Suprapubic skin (tissue), 4 donors: ENCODE results near the gene BRINP3. TPM values are rescaled to one million over a fixed set of nuclear protein-coding genes. Genes with fewer than 3 reads are reported as not detected.

Source experiments
- DNase-seq, 2 donors: peaks; one replicate each; pipeline ENCODE4 v3.0.0-alpha.2; 2019; ENCODE audit warnings: low spot score in 2 of 2
- H3K27ac ChIP-seq: fragments of 200-600 bp; sonication (generic); one replicate; pipeline ENCODE4 v1.5.1; 2019
- H3K27me3 ChIP-seq: fragments of 200-600 bp; sonication (generic); one replicate; pipeline ENCODE4 v1.5.1; 2019
- H3K36me3 ChIP-seq: fragments of 200-600 bp; sonication (generic); one replicate; pipeline ENCODE4 v1.5.1; 2019
- H3K4me1 ChIP-seq: fragments of 200-600 bp; sonication (generic); one replicate; pipeline ENCODE4 v1.5.1; 2019
- H3K4me3 ChIP-seq: fragments of 200-600 bp; sonication (generic); one replicate; pipeline ENCODE4 v1.5.1; 2019; ENCODE audit warnings: mild to moderate bottlenecking
- H3K9me3 ChIP-seq: fragments of 200-600 bp; sonication (generic); one replicate; pipeline ENCODE4 v1.5.1; 2019
- CTCF ChIP-seq, 2 donors: fragments of 200-600 bp in 1 of 2; fragments of 450-650 bp in 1 of 2; sonication (generic) in 1 of 2; IDR thresholded peaks; one replicate each; pipeline ENCODE4 v1.5.1; 2016 to 2019; ENCODE audit warnings: antibody characterized with exemption in 2 of 2, mild to moderate bottlenecking in 1 of 2, moderate library complexity in 1 of 2
- EP300 ChIP-seq: sonication (generic); formaldehyde crosslinking; IDR thresholded peaks from one replicate; pipeline ENCODE4 v1.6.1; 2017; ENCODE audit warnings: antibody characterized with exemption
- POLR2A ChIP-seq, 2 donors: fragments of 450-650 bp; IDR thresholded peaks; one replicate each; pipeline ENCODE4 v1.6.1; 2017; ENCODE audit warnings: antibody characterized with exemption in 2 of 2, mild to moderate bottlenecking in 2 of 2, moderate library complexity in 2 of 2
- POLR2AphosphoS5 ChIP-seq, 3 donors: sonication (generic); formaldehyde crosslinking; IDR thresholded peaks; one replicate each; pipeline ENCODE4 v1.6.1; 2017; ENCODE audit warnings: antibody characterized with exemption in 3 of 3
- WGBS: methylation state at CpG from one replicate; pipeline ENCODE4 v1.1.5; 2018; 5-methylcytosine and 5-hydroxymethylcytosine counted together
- total RNA-seq, 4 donors: library from RNA; depleted of rRNA; stranded (reverse); fragments of >200 nt; gene quantifications; one replicate each; pipeline ENCODE4 v1.1.0, GENCODE V29; 2016

BRINP3 gene
- total RNA-seq, 4 donors from 2014 or later: 0.13 to 0.53 TPM; not detected in 2

GRCh38 chr1:190177555-190177954, 300.1 kb downstream of the BRINP3 start:
- Histone ChIP-seq H3K4me3 (no peak overlapping the region), H3K36me3 (no peaks in the 10 kb centered on the region), H3K9me3 (no peaks in the 10 kb centered on the region), H3K27ac (no peak overlapping the region), H3K27me3 (no peaks in the 10 kb centered on the region), H3K4me1 (no peaks in the 10 kb centered on the region)
- no peak for TF ChIP-seq CTCF (IDR thresholded peaks at IDR 0.05)
- no peak for TF ChIP-seq POLR2A (IDR thresholded peaks at IDR 0.05)
- no peak for DNase-seq
- 81% methylated on average over 2 of the region's 2 CpGs for WGBS

- TF ChIP-seq EP300 (no peak), CTCF (IDR thresholded peaks at IDR 0.05) (no peak), POLR2A (IDR thresholded peaks at IDR 0.05) (no peak), POLR2AphosphoS5 (IDR thresholded peaks at IDR 0.05) (no peak)
- H3K9me3 ChIP-seq: no peaks in the 10 kb centered on the region
- H3K4me3 ChIP-seq: no peak overlapping the region
- H3K4me1 ChIP-seq: no peaks in the 10 kb centered on the region
- no peak overlapping the region for H3K27ac ChIP-seq
- H3K27me3 ChIP-seq: no peaks in the 10 kb centered on the region
- no peaks in the 10 kb centered on the region for H3K36me3 ChIP-seq
- DNase-seq: no peak
Measured at GRCh38 chr1:190176776-190177175, 300.9 kb downstream of the BRINP3 start.

GRCh38 chr1:190175320-190175719, 302.3 kb downstream of the BRINP3 start:
- no peaks in the 10 kb centered on the region for H3K9me3 ChIP-seq
- TF ChIP-seq EP300 (no peak), POLR2AphosphoS5 (IDR thresholded peaks at IDR 0.05) (no peak)
- H3K4me1 ChIP-seq: no peaks in the 10 kb centered on the region
- H3K27ac ChIP-seq: no peak overlapping the region
- WGBS: 63% methylated on average over 3 of the region's 3 CpGs
- no peaks in the 10 kb centered on the region for H3K36me3 ChIP-seq
- no peak for DNase-seq
- H3K27me3 ChIP-seq: no peaks in the 10 kb centered on the region
- H3K4me3 ChIP-seq: no peak overlapping the region

- H3K4me3 ChIP-seq: no peak overlapping the region
- no peak for DNase-seq
- TF ChIP-seq CTCF (IDR thresholded peaks at IDR 0.05) (no peak), POLR2AphosphoS5 (IDR thresholded peaks at IDR 0.05) (no peak), POLR2A (IDR thresholded peaks at IDR 0.05) (no peak), EP300 (no peak)
- no peaks in the 10 kb centered on the region for H3K4me1 ChIP-seq
- H3K9me3 ChIP-seq: no peaks in the 10 kb centered on the region
- H3K36me3 ChIP-seq: no peaks in the 10 kb centered on the region
- no peaks in the 10 kb centered on the region for H3K27me3 ChIP-seq
- H3K27ac ChIP-seq: no peak overlapping the region
- WGBS: 61% methylated on average over 8 of the region's 8 CpGs
Measured at GRCh38 chr1:190172651-190173430, 304.8 kb downstream of the BRINP3 start.

GRCh38 chr1:190170321-190170720, 307.3 kb downstream of the BRINP3 start:
- H3K4me1 ChIP-seq: no peaks in the 10 kb centered on the region
- 64% methylated on average over 3 of the region's 3 CpGs for WGBS
- H3K36me3 ChIP-seq: no peaks in the 10 kb centered on the region
- H3K9me3 ChIP-seq: no peaks in the 10 kb centered on the region
- no peaks in the 10 kb centered on the region for H3K27me3 ChIP-seq
- no peak for DNase-seq
- no peak overlapping the region for H3K27ac ChIP-seq
- TF ChIP-seq POLR2A (IDR thresholded peaks at IDR 0.05) (no peak), CTCF (IDR thresholded peaks at IDR 0.05) (no peak), EP300 (no peak), POLR2AphosphoS5 (IDR thresholded peaks at IDR 0.05) (no peak)
- H3K4me3 ChIP-seq: no peak overlapping the region
